Lower leg skin (tissue), 4 donors: ENCODE results near the gene C1QB. TPM values are rescaled to one million over a fixed set of nuclear protein-coding genes. Genes with fewer than 3 reads are reported as not detected.

Source experiments
- DNase-seq, 2 donors: peaks; one replicate each; pipeline ENCODE4 v3.0.0-alpha.2; 2019; ENCODE audit warnings: low spot score in 2 of 2
- H3K4me3 ChIP-seq: fragments of 200-600 bp; sonication (generic); 2 replicates; pipeline ENCODE4 v1.5.1; 2017; ENCODE audit warnings: mild to moderate bottlenecking, low read depth; ENCODE audit not compliant: poor library complexity, severe bottlenecking
- POLR2A ChIP-seq, 2 donors: fragments of 450-650 bp; IDR thresholded peaks; one replicate each; pipeline ENCODE4 v1.6.1; 2016 to 2017; ENCODE audit warnings: antibody characterized with exemption in 2 of 2, mild to moderate bottlenecking in 1 of 2, moderate library complexity in 1 of 2
- WGBS, 2 donors: methylation state at CpG; one replicate each; pipeline ENCODE4 v1.1.5; 2018; 5-methylcytosine and 5-hydroxymethylcytosine counted together
- intact Hi-C: fragments of 100-400 bp; cut with DNase I; formaldehyde crosslinking; loops from one replicate; pipeline ENCODE4 v1.15.0; 2023; ENCODE audit warnings: low total_unique reads
- total RNA-seq, 4 donors: library from RNA; depleted of rRNA; stranded (reverse); fragments of >200 nt; gene quantifications; one replicate each; pipeline ENCODE4 v1.1.0, GENCODE V29; 2016
- TF ChIP-seq, protein P1 (sequence below), 3 donors: fragments of 450-650 bp; IDR thresholded peaks; one replicate each; pipeline ENCODE4 v1.5.1; 2016; ENCODE audit warnings: antibody characterized with exemption in 3 of 3, mild to moderate bottlenecking in 3 of 3, moderate library complexity in 2 of 3

The C1QB gene
- total RNA-seq, 4 donors from 2014 or later: 29.8 to 97.0 (median 47.3) TPM

DNA sequence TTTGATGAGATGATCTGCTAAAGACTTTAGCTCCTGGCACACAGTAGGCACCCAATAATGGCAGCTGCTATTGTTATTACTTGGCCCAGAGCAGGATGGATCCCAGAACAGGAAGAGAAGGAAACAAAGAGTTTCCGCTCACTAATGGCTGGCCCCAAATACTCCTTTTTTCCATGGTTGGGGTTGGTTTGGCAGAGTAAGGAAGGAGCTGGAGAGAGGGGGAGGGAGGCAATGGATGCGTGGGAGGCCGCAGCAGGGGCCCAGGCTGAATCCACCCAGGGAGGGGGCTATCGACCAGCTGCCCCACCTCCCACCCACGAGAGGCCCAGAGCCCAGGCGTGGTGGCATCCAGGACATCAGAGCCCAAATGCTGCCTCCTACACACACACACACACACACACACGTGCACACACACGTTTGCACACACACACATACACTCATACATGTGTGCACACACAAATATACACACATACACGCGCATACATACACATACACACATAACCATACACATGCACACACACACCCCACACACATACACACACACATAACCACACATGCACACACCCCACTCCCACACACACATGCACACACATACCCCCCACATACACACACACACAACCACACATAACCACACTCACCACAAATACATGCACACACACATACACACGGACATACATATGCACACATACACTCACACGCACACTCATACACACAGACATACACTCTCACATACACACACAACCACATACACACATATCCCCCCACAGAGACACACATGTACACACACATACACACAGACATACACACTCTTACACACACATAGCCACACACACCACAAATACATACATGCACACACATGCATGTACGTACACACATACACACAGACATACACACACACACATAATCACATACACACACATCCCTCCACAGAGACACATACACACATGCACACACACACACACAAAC is 25.2 kb downstream of the C1QB start:
- H3K4me3 ChIP-seq: no peak overlapping the region
- DNase-seq: no peak
- 69 to 75% methylated on average over 13 of the region's 13 CpGs for WGBS, 2 donors
- intact Hi-C loops: no loop called here
- TF ChIP-seq, protein P1, sequence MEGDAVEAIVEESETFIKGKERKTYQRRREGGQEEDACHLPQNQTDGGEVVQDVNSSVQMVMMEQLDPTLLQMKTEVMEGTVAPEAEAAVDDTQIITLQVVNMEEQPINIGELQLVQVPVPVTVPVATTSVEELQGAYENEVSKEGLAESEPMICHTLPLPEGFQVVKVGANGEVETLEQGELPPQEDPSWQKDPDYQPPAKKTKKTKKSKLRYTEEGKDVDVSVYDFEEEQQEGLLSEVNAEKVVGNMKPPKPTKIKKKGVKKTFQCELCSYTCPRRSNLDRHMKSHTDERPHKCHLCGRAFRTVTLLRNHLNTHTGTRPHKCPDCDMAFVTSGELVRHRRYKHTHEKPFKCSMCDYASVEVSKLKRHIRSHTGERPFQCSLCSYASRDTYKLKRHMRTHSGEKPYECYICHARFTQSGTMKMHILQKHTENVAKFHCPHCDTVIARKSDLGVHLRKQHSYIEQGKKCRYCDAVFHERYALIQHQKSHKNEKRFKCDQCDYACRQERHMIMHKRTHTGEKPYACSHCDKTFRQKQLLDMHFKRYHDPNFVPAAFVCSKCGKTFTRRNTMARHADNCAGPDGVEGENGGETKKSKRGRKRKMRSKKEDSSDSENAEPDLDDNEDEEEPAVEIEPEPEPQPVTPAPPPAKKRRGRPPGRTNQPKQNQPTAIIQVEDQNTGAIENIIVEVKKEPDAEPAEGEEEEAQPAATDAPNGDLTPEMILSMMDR (IDR thresholded peaks at IDR 0.05): no peak
- no peak for TF ChIP-seq POLR2A (IDR thresholded peaks at IDR 0.05)

DNA sequence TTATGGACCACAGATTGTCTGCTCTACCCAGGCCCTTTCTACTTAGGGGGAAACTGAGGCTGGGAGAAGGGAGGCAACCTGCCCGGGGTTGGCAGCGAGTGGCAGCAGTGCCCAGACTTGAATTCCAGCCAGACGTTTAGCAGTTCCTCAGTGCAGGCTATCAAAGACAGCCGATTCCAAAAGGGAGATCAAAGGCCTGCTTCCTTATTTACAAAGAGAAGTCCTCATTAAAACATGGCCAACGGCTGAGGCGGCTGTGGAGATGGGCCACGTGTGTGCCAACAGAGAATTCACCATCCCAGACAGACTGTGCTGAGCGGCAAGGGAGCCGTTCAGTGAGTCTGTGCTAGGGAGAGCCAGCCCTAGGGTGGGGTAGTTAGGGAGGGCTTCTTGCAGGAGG is 27.7 kb downstream of the C1QB start:
- whole genome bisulfite sequencing, 2 donors: 43 to 49% methylated on average over 9 of the region's 9 CpGs
- no peak overlapping the region for H3K4me3 ChIP-seq
- intact Hi-C loops: no loop called here
- no peak for TF ChIP-seq POLR2A (IDR thresholded peaks at IDR 0.05)
- DNase-seq: no peak

DNA sequence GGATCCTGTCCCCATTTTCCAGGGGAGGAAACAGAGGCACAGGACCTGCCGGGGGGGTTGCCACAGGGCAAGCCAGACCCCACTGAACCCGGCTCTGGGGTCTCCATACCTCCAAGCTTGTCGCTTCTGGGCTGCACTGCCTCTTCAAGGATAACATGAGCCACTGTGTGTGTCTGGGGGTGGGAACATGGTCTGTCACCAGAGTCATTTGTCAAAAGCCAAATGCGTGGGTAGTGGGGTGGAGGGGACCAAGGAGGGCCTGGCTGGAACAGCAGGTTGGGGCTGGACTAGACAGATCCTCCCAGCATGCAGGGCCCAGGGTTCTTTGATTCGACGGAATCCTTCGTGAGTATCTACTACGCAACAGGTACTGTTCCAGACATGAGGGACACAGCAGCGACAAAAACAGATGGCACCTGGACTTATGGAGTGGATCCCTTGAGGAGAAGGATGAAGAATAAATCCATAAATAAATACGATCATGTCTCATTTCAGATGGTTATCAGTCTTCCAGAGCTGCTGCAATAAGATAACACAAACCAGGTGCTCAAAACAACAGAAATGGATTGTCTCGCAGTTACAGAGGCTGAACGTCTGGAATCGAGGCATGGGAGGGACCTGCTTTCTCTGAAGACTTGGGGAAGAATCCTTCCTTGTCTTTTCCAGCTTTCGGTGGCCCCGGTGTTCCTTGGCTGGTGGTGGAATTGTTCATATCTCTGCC is 28.7 kb downstream of the C1QB start:
- no peak for TF ChIP-seq POLR2A (IDR thresholded peaks at IDR 0.05)
- TF ChIP-seq, protein P1 (IDR thresholded peaks at IDR 0.05): no peak
- 69 to 73% methylated on average over 15 of the region's 15 CpGs for WGBS, 2 donors

DNA sequence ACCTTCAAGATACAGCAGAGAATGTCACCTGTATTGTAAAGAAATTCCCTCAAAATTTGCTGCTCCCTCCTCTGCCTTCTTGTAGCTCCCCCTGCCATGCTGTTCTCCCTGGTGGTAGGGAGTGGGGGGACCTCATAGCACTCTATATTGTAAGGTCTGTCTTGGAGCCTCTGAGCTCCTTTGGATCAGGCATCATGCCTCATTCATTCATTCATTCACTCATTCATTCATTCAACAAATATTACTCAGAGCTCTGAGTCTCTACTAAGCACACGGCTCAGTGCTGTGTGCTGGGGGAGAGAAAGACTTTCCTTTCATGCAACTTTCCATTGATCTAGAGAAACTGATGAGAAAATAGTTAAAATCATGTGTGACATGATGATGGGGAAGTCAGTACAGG is 30.5 kb downstream of the C1QB start:
- no peak for TF ChIP-seq POLR2A (IDR thresholded peaks at IDR 0.05)
- TF ChIP-seq, protein P1 (IDR thresholded peaks at IDR 0.05): no peak
- 47 to 65% methylated on average over 1 of the region's 1 CpG for WGBS, 2 donors
- no peak overlapping the region for H3K4me3 ChIP-seq
- intact Hi-C loops: no loop called here
- no peak for DNase-seq

More for the DNA sequence above, 28.7 kb downstream of the C1QB start:
- DNase-seq: no peak
- intact Hi-C loops: no loop called here
- H3K4me3 ChIP-seq: no peak overlapping the region

DNA sequence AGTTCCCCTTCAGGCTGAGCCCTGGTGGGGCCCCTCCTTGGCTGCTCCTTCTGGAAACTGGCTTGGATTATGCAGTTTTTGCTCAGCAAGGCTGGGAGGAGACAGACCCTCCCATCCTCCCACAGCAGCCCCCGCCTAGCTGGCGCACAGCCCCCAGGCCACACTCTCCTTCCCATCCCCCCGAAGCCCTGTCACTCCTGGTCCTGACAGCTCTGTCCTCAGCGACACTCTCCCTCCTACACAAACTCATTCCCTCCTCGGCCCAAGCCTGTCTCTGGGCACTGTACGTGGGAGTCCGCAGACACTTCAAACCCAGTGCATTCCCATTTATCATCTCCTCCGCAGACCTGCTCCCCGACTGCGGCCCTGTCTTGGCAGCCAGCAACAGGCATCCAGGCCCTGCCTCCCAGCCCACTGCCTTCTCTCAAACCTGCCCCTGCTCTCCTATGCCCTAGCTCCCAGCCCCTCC is 32.6 kb downstream of the C1QB start:
- DNase-seq: no peak
- intact Hi-C loops: no loop called here
- TF ChIP-seq, protein P1 (IDR thresholded peaks at IDR 0.05): no peak
- no peak for TF ChIP-seq POLR2A (IDR thresholded peaks at IDR 0.05)
- no peak overlapping the region for H3K4me3 ChIP-seq
- WGBS, 2 donors: 43 to 50% methylated on average over 10 of the region's 10 CpGs

DNA sequence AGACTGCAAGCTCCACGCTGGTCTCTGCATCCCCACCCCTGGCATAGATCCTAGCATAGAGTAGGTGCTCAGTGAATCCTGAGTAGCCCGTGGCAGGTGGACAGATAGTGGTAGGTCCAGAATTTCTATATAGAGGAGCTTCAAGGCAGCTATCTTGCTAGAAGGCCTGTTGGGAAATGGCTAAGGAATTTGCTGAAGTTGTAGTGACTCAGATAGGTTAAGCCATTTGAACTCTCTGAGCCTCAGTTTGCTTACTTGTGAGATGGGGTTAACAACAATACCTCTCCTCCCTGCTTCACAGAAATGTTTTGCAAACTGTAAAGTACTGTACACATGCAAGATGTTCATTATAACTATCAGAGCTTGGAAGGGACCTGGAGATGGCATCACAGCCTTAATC is 34.2 kb downstream of the C1QB start:
- WGBS, 2 donors: 85 to 100% methylated on average over 2 of the region's 2 CpGs
- H3K4me3 ChIP-seq: no peak overlapping the region
- no peak for DNase-seq
- no peak for TF ChIP-seq POLR2A (IDR thresholded peaks at IDR 0.05)
- TF ChIP-seq, protein P1 (IDR thresholded peaks at IDR 0.05): no peak
- intact Hi-C loops: no loop called here
